D721Med (cell line): ENCODE results near the gene TMEM91.

Source experiments
- DNase-seq: peaks from one replicate; pipeline ENCODE4 v3.0.0; 2011; ENCODE audit warnings: low spot score; ENCODE audit not compliant: insufficient read length
- FAIRE-seq: peaks from 2 replicates; lab custom pipeline; 2011; peaks lifted over from hg19 to GRCh38; lab: Jason Lieb, UNC
- TF ChIP-seq, protein P1 (sequence below): IDR thresholded peaks from 2 replicates; pipeline ENCODE4 v1.5.1; 2012; ENCODE audit warnings: mild to moderate bottlenecking, control low read depth; ENCODE audit not compliant: insufficient read depth; ENCODE audit errors: missing control alignments

The TMEM91 gene

DNA sequence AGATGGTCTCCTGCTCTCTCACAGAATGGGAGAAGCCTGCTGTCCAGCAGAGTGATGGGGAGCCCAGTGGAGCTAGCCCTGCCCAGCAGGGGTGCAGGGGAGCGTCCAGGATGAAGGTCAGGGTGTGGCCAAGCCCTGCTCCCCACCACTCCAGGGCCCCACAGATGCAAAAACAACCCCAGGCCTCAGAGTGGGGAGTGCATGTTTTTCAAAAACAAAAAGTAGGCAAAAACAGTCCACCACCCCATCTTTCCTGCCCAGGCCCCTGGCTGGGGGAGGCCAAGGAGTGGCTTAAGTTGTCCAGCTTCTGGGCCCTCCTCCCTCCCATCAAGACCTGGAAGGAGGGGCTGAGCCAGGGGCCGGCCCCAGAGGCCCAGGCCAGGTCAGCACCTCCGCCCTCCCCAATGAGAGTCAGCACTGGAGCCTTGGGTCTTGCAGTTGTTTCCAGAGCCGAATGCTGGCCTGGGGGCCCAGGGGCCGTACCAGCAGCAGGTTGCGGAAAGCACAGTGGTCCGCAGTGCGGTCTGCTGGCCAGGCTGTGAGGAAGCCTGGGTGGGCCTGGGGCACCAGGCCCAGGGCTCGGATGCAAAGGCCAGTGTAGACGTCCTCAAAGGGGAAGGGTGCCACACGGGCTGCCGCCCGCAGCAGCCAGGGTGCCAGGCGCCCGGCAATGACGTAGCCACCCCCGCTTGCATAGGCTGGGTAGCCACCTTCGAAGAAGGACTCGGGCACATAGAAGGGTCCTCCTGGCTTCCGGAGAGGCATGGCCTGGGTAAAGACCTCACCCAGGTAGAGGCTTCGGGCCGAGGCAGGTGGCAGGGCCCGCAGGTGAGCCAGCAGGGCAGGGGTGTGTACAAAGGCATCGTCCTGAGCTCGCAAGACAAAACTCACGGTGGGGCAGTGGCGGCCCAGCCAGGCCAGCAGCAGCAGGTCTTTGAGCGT lies 49.1 kb downstream of the TMEM91 start:
- no peak for DNase-seq
- FAIRE-seq, result no peak
- TF ChIP-seq, protein P1, sequence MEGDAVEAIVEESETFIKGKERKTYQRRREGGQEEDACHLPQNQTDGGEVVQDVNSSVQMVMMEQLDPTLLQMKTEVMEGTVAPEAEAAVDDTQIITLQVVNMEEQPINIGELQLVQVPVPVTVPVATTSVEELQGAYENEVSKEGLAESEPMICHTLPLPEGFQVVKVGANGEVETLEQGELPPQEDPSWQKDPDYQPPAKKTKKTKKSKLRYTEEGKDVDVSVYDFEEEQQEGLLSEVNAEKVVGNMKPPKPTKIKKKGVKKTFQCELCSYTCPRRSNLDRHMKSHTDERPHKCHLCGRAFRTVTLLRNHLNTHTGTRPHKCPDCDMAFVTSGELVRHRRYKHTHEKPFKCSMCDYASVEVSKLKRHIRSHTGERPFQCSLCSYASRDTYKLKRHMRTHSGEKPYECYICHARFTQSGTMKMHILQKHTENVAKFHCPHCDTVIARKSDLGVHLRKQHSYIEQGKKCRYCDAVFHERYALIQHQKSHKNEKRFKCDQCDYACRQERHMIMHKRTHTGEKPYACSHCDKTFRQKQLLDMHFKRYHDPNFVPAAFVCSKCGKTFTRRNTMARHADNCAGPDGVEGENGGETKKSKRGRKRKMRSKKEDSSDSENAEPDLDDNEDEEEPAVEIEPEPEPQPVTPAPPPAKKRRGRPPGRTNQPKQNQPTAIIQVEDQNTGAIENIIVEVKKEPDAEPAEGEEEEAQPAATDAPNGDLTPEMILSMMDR, result no peak

DNA sequence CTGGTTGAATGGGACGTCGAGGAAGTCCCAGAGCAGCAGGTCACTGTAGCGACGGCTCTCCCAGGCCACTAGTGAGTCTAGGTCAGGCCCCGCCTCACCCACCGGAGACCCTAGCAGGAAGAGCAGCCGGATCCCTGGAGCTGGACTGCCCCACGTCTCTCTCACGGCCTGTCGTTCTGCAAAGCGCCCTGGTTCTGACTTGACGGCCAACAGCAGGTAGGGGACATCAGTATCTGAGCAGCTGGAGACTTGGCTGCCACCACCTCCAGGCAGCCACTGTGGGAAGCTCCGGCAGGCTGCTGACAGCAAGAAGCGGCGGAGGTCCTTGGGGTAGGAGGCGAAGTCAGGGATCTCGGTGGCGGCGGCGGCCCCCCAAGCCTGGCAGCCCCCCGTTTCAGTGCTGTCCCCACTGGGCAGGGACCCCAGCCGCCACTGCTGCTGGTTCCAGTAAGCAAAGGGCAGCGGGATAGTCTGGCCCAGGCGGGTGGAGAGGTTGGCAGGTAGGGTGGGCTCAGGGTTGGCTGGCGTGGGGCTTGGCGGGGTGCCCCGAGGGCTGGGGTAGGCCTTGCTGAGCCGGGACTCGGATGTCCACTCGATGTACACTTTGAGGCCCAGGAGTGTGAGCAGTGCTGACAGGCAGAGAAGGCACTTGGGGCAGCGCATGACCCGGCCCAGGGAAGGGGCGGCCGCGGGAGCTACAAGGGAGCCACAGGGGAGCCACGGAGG lies 49.9 kb downstream of the TMEM91 start:
- DNase-seq (no peak), FAIRE-seq (no peak)
- TF ChIP-seq, protein P1, result no peak

DNA sequence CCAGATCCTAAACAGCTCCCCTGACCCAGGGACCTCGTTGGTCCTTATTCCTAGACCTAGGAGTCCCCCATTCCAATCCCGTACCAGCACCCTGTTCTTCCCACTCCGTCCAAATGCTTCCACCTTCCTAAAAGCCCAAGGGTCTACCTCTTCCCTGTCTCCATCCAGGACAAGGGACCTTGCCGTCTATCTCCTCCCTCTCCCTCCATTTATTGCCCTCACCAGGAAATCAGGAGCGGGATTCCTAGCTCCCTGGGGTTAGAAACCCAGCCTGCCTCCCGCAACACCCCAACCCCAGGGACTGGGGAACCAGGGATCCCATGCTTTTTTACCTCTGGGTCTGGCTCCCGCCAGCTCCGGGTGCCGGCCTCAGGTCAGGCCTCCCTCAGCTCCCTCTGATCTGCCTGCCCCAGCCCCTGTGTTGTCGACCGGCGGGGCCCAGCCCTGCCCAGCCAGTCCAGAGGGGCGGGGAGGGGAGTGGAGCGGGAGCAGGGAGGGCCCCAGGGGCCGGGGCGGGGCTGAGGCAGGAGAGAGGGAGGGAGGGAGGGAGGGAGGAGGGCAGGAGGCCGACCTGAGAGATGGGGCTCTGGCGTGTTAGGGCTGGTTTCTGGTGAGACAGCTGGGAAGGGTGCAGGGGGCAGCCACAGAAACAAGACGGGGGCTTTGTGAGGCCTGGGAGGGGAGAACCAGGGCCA lies 50.8 kb downstream of the TMEM91 start, which contains the start of gene B3GNT8:
TSS of gene B3GNT8 (minus strand) at position 423 of the 695 bp plus-strand sequence. CDS start 596 bp downstream, outside the sequence.
- TF ChIP-seq, protein P1, result no peak
- DNase-seq (no peak), FAIRE-seq (no peak)

DNA sequence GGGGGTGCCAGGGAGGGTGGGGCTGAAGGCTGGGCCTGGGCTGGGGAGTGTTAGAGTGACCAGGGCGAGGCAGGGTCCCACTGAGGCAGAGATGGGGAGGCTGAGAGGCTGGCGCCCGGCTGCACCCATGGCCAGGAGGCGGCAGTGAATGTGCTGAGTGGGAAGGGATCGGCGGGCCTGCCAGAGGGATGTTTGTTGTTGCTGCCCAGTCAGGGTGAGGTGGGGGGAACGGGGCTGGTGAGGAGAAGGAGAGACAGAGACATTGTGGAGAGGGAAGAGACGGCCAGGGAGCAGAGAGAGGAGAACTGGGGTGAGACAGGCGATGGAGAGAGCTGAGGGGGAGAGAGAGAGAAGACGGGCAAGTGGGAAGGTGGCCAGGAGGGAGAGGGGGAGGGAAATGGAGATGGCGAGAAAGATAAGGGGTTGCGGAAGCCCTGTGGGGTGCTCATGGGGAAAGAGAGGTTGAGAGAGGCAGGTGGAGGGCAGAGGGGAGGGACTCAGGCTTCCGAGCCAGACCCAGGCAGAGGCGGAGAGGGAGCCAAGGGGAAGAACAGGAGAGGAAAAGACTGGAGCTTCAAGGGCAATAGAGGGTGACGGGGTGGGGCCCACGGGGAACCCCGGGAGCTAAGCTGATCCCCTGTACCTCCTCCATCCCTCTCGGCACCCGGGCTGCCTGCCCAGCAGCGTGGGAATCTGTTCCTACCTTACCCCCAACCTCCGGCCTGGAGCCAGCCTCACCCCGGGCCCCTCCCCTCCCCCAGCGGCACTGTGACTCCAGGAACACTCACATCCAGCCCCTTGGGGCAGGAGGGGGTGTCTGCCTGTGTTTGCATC lies 51.5 kb downstream of the TMEM91 start:
- TF ChIP-seq, protein P1, result no peak
- DNase-seq (no peak), FAIRE-seq (no peak)

DNA sequence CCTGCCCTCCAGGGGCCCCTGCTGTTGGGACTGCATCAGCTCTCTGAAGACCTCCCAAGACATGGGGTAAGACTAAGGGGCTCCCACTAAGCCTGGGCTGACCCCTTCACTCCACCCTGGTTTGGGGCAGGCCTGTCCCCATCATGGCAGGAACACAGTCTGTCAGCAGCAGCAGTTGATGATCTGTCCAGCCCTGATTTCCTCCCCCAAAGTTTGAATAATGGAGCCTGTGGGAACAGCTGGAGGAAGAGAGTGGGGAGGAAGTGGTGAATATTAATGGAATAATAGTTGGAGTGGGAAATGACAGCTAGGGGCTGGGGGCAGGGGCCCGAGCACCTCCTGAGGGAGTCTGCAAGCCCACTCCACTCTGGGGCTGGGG lies 52.1 kb downstream of the TMEM91 start:
- TF ChIP-seq, protein P1, result no peak
- DNase-seq, result no peak
- FAIRE-seq, result no peak

DNA sequence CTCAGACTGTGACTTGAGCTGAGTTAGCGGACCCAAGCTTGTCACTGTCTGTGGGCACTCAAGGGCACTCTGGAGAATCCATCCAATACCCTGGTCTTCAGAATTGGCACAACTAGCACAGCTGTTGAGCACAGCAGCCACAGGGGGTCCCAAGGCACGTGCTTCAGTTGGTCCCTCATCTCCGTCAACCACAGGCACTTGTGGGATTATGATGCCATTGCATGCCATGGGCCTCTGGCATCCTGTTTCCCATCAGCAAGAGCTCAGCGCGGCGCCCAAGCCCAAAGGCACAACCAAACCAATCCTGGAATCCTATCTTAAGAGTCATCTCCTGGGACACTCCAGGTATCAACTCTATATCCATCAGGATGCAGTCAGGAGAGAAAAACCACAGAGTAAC lies 54.6 kb downstream of the TMEM91 start:
- FAIRE-seq (no peak), DNase-seq (no peak)
- TF ChIP-seq, protein P1, result no peak
